Peyer's patch (tissue), 4 donors: Measurements from ENCODE around the gene PPP2R5C.

Experiments
- CTCF ChIP-seq, 6 experiments: fragments of 450-650 bp in 4 of 6; fragments of 200-600 bp in 2 of 6; sonication (generic) in 1 of 6; IDR thresholded peaks; one replicate each; pipeline ENCODE4 v1.5.1; 2017 to 2019; ENCODE audit warnings: antibody characterized with exemption in 6 of 6, mild to moderate bottlenecking in 3 of 6, moderate library complexity in 1 of 6
- POLR2A ChIP-seq, 2 donors: fragments of 450-650 bp; IDR thresholded peaks; one replicate each; pipeline ENCODE4 v1.5.1; 2017; ENCODE audit warnings: antibody characterized with exemption in 2 of 2, mild to moderate bottlenecking in 2 of 2, moderate library complexity in 2 of 2

GRCh38 chr14:101903111-101903561 is 141.6 kb downstream of the PPP2R5C start:
- TF ChIP-seq CTCF (IDR thresholded peaks at IDR 0.05), result no peak
- no peak for TF ChIP-seq POLR2A (IDR thresholded peaks at IDR 0.05)
